ENCODE results near the gene SAFB. TPM values are rescaled to one million over a fixed set of nuclear protein-coding genes. Genes with fewer than 3 reads are reported as not detected.

The SAFB gene
- total RNA-seq, 4 donors from 2014 or later: 39.7 to 73.6 (median 65.2) TPM

- Histone ChIP-seq H3K4me3 (no peak overlapping the region), H3K27me3 (no peaks in the 10 kb centered on the region), H3K36me3 (peaks cover 0 to 84% of the 10 kb centered on the region in 2 donors), H3K9me3 (no peaks in the 10 kb centered on the region), H3K4me1 (no peaks in the 10 kb centered on the region), H3K27ac (no peak overlapping the region)
- no peak for TF ChIP-seq EP300 (IDR thresholded peaks at IDR 0.05)
- TF ChIP-seq POLR2A (IDR thresholded peaks at IDR 0.05): no peak
- no peak for TF ChIP-seq CTCF (IDR thresholded peaks at IDR 0.05)
- TF ChIP-seq POLR2AphosphoS5 (IDR thresholded peaks at IDR 0.05): no peak
- no peak for ATAC-seq
- WGBS, 2 donors (ENCODE audit: low coverage in 1 of 2): 95 to 100% methylated on average over 1 to 2 of the region's 8 CpGs
Measured at GRCh38 chr19:5711025-5711424, 88.1 kb downstream of the SAFB start.

- Histone ChIP-seq H3K4me1 (peaks cover 0 to 5% (median 0%) of the 10 kb centered on the region in 3 donors), H3K27me3 (no peaks in the 10 kb centered on the region), H3K4me3 (no peak overlapping the region), H3K9me3 (no peaks in the 10 kb centered on the region), H3K36me3 (peaks cover 0 to 77% of the 10 kb centered on the region in 2 donors), H3K27ac (no peak overlapping the region)
- no peak for ATAC-seq
- TF ChIP-seq POLR2A (IDR thresholded peaks at IDR 0.05): no peak
- TF ChIP-seq POLR2AphosphoS5 (IDR thresholded peaks at IDR 0.05): no peak
- TF ChIP-seq EP300 (IDR thresholded peaks at IDR 0.05): no peak
- TF ChIP-seq CTCF (IDR thresholded peaks at IDR 0.05): no peak
- WGBS, 2 donors (ENCODE audit: low coverage in 1 of 2): 77 to 91% methylated on average over 6 to 7 of the region's 25 CpGs
Measured at GRCh38 chr19:5711713-5712161, 88.9 kb downstream of the SAFB start.

GRCh38 chr19:5713228-5713627 lies 90.3 kb downstream of the SAFB start:
- H3K36me3 ChIP-seq: peaks cover 0 to 69% of the 10 kb centered on the region in 2 donors
- TF ChIP-seq CTCF (IDR thresholded peaks at IDR 0.05): no peak
- no peak for TF ChIP-seq POLR2A (IDR thresholded peaks at IDR 0.05)
- TF ChIP-seq POLR2AphosphoS5 (IDR thresholded peaks at IDR 0.05): no peak
- TF ChIP-seq EP300 (IDR thresholded peaks at IDR 0.05): no peak
- ATAC-seq: no peak
- no peak overlapping the region for H3K27ac ChIP-seq
- no peak overlapping the region for H3K4me3 ChIP-seq
- H3K9me3 ChIP-seq: no peaks in the 10 kb centered on the region
- peaks cover 0 to 19% (median 4%) of the 10 kb centered on the region in 3 donors for H3K4me1 ChIP-seq
- WGBS, 2 donors (ENCODE audit: low coverage in 1 of 2): 67 to 92% methylated on average over 1 to 6 of the region's 9 CpGs
- H3K27me3 ChIP-seq: no peaks in the 10 kb centered on the region

GRCh38 chr19:5714816-5715215 lies 91.9 kb downstream of the SAFB start:
- Histone ChIP-seq H3K9me3 (no peaks in the 10 kb centered on the region), H3K27me3 (no peaks in the 10 kb centered on the region), H3K4me3 (no peak overlapping the region), H3K4me1 (peaks cover 0 to 34% (median 15%) of the 10 kb centered on the region in 3 donors), H3K36me3 (peaks cover 0 to 54% of the 10 kb centered on the region in 2 donors), H3K27ac (no peak overlapping the region)
- TF ChIP-seq POLR2A (IDR thresholded peaks at IDR 0.05) (no peak), EP300 (IDR thresholded peaks at IDR 0.05) (no peak), CTCF (IDR thresholded peaks at IDR 0.05) (no peak)
- 71 to 76% methylated on average over 2 to 5 of the region's 10 CpGs for WGBS, 2 donors (ENCODE audit: low coverage in 1 of 2)
- ATAC-seq: no peak

- 83 to 90% methylated on average over 3 to 5 of the region's 8 CpGs for WGBS, 2 donors (ENCODE audit: low coverage in 1 of 2)
- no peak for ATAC-seq
- H3K27me3 ChIP-seq: no peaks in the 10 kb centered on the region
- peaks cover 0 to 42% (median 15%) of the 10 kb centered on the region in 3 donors for H3K4me1 ChIP-seq
- H3K4me3 ChIP-seq: no peak overlapping the region
- no peak overlapping the region for H3K27ac ChIP-seq
- no peaks in the 10 kb centered on the region for H3K9me3 ChIP-seq
- peaks cover 0 to 28% of the 10 kb centered on the region in 2 donors for H3K36me3 ChIP-seq
- TF ChIP-seq CTCF (IDR thresholded peaks at IDR 0.05) (no peak), EP300 (IDR thresholded peaks at IDR 0.05) (no peak), POLR2AphosphoS5 (IDR thresholded peaks at IDR 0.05) (no peak), POLR2A (IDR thresholded peaks at IDR 0.05) (no peak)
Measured at GRCh38 chr19:5717215-5717935, 94.5 kb downstream of the SAFB start.

All from gastroesophageal sphincter (tissue), 4 donors.